ENCODE results near the gene ARMC10.
"Not testable (repeated sequence)": the region's sequence is repeated elsewhere in the genome, so short reads cannot be mapped to it uniquely, and the experiment has no call there.

Gene ARMC10

GRCh38 chr7:103074519-103075336, at the start of gene ARMC10, which contains the start of gene FBXL13:
Gene ARMC10, plus strand, starts transcription at chr7:103075140. Its CDS starts 133 bp downstream, at chr7:103075273.
Gene FBXL13, minus strand, starts transcription at chr7:103074796.
- peak; percentile 92 for DNase-seq (ENCODE audit: low spot score)

GRCh38 chr7:103025341-103025740, 49.6 kb upstream of the ARMC10 start:
- no peak for DNase-seq (ENCODE audit: low spot score)

DNA sequence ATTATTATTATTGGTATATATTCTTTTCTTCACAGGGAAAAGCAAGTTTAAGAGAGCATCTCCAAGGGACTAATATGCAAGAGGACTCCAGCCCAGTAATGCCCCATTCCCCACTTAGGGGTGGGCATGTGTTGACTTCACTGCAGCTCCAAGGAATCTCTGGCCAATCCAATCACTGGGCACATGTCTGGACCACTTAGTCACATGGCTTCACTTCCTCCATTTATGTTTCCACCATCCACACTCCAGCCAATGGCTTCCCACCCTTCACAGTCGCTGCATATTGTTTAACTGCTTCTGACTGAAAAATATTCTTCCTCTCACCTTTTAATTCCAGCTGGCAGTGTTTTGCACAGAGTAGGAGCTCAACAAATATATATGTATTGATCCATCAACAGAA, 43.9 kb upstream of the ARMC10 start:
- no peak for DNase-seq (ENCODE audit: low spot score)

- DNase-seq (ENCODE audit: low spot score) = no peak
Observed at GRCh38 chr7:103031781-103032180, 43.2 kb upstream of the ARMC10 start.

DNA sequence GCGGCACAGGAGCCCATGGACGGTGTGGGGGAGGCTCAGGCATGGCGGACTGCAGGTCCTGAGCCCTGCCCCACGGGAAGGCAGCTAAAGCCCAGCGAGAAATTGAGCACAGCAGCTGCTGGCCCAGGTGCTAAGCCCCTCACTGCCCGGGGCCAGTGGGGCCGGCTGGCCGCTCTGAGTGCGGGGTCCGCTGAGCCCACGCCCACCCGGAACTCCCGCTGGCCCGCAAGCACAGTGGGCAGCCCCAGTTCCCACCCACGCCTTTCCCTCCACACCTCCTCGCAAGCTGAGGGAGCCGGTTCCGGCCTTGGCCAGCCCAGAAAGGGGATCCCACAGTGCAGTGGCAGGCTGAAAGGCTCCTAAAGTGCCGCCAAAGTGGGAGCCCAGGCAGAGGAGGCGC, 40.6 kb upstream of the ARMC10 start:
- DNase-seq (ENCODE audit: low spot score) = not testable (repeated sequence)

- DNase-seq (ENCODE audit: low spot score) = no peak
Observed at GRCh38 chr7:103037476-103037822, 37.5 kb upstream of the ARMC10 start.

GRCh38 chr7:103037823-103038739, 36.9 kb upstream of the ARMC10 start:
- not testable (repeated sequence) for DNase-seq (ENCODE audit: low spot score)

DNA sequence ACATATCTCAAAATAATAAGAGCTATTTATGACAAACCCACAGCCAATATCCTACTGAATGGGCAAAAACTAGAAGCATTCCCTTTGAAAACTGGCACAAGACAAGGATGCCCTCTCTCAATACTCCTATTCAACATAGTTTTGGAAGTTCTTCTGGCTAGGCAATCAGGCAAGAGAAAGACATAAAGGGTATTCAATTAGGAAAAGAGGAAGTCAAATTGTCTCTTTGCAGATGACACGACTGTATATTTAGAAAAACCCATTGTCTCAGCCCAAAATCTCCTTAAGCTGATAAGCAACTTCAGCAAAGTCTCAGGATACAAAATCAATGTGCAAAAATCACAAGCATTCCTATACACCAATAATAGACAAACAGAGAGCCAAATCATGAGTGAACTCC, 33.1 kb upstream of the ARMC10 start:
- DNase-seq (ENCODE audit: low spot score) = not testable (repeated sequence)

DNA sequence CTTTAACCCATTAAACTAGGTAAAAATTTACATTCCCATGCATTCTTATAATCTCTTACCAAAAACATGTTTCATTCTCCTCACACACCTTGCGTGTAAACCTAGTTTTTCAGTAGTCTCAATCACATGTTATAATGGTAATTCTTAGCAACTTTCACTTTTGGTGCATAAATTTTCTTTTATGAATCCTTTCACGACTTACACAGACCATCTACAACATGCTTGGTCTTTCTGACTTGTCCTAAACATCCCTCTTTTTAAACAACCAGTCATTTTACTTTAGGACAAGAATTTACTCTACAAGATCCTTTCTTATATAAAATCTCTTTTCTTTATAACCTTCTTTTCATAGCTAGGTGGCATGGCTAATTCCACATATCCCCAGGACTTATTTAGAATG, 26.1 kb upstream of the ARMC10 start:
- no peak for DNase-seq (ENCODE audit: low spot score)

- DNase-seq (ENCODE audit: low spot score) = no peak
Observed at GRCh38 chr7:103051519-103051918, 23.4 kb upstream of the ARMC10 start.

GRCh38 chr7:103056006-103056405, 18.9 kb upstream of the ARMC10 start:
- not testable (repeated sequence) for DNase-seq (ENCODE audit: low spot score)

- DNase-seq (ENCODE audit: low spot score) = no peak
Observed at GRCh38 chr7:103058122-103058521, 16.8 kb upstream of the ARMC10 start.

DNA sequence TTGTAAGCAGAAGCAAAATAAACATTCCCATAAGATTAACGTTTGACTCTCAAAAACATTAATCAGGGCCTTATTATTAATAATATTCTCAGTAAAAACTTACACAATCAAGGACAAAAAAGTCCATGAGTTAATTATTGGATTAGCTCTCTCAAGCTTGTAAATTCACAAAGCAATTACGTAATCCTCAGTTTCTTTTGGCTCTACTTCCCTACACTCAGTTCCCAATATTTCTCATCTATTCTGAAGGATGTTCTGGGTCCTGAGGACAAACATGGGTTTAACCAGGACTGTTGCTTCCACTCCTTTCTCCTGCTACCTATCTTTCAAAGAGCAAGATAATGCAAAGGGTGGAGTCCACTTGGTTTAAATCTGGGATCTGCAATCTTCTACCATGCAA, 15.5 kb upstream of the ARMC10 start:
- no peak for DNase-seq (ENCODE audit: low spot score)

- DNase-seq (ENCODE audit: low spot score) = no peak
Observed at GRCh38 chr7:103063895-103064294, 11.0 kb upstream of the ARMC10 start.

DNA sequence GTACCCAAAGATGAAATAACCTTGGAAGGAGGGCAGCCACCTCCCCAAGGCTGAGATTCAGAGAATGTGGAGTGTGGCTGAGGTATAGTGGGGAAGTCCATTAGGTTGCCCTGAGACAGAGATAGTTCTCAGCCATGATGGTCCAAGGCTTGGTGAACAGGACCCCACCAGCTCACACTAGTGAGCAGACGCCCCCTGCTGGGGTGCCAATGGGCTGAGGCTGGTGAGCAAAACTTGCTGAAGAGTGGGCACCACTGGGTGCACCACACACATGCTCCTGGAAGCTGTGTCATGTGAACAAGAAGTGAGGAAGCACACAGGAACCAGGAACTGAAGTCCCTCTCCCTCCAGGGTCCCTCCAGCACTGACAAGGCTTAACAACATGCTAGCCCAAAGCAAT, 9.3 kb upstream of the ARMC10 start:
- DNase-seq (ENCODE audit: low spot score) = peak; percentile 50

DNA sequence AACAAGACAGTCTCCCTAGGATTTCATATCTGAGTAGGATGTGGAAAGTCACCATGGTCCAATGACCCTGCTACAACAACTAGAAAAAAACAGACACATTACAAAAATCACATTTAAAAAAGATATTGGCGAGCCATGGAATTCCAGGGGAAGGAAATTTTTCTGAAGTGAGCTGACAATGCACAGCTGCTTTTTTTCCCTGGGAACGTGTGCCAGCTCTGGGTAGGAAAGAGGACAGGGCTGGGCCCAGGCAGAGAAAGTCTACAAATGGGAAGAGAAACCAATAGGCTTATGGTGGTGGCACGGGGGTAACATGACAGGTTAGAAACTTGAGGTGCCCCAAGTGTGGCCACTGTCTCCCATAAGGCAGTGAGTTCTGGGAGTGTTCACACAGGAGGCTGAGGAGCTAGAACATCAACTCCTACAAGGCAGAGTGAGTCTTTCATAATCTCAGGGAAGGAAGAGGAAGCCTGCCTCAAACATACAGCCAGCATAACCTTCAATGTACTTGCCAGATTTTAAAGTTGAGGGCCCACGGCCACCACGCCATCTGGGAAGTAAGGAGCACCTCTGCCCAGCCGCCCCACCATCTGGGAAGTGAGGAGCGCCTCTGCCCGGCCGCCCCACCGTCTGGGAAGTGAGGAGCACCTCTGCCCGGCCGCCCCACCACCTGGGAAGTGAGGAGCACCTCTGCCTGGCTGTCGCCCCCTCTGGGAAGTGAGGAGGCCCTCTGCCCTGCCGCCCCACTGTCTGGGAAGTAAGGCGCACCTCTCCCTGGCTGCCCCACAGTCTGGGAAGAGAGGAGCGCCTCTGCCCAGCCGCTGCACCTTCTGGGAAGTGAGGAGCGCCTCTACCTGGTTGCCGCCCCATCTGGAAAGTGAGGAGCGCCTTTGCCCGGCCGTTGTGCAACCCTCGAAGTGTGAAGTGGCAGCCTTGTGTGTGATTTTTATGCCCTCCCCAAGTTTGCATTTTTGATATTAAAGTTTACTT, 6.2 kb upstream of the ARMC10 start:
- no peak for DNase-seq (ENCODE audit: low spot score)

DNA sequence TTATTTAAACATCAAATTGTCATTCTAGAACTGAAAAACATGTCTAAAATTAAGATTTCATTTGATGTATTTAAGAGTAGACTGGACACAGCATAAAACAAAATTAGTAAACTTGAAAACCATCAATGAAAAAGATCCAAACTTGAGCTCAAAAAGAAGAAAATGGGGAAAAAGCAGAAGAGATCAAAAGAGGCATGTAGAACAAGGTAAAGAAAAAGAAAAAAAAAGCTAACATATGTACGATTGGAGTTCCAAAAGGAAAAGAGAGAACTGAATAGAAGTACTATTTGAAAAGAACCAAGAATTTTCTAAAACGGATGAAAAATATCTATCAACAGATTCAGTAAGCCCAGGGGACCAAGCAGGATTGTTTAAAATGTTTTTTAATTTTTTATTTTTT, 3.9 kb upstream of the ARMC10 start:
- DNase-seq (ENCODE audit: low spot score) = no peak

DNA sequence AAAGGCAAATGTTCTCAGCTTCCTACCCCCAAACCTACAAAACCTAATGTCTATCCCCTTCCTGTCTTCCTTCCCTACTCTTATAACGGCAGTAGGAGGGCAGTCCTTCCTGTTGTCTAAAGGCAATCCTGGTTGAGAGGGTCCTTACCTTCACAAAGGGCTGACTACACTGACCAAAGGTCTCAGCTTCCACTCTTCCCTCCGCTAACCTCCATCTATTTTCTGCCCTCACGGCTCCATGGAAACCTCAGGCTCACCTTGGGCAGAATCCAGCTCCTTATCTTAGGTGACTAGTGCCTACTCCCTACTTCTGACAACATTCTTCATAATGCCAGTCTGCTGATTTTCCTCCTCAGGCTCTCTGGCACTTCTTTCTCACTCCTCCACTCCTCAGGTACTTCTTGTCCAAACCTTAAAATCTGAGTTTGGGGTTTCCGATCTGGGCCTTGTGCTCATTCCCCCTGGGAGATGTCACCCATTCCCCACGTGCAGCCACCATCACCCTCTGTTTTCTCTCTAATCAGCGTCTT, 886 bp upstream of the ARMC10 start:
- DNase-seq (ENCODE audit: low spot score) = peak; percentile 12

DNA sequence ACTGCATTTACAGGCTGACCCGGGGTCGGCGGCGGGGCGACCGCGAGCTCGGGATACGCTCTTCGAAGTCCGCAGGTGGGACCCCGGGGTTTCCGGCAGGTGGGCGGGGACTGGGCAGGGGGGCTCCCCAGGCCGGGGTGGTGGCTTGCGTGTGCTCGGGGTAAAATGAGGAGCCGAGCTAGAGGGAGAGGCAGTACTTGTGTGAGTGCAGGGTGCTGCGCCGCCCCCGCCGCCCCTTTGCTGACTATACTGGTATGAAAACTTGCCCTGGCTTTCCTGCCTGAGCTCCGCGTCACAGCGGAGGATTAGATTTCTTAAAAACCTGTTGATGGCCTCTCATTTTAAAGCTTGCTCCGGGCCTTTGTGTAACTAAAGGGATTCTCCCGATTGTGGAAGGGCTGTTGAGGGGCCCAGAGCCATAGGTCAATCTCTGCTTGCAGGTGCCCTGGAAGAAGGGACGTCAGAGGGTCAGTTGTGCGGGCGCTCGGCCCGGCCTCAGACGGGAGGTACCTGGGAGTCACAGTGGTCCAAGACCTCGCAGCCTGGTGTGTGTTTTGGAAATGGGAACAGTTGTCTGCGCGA, 488 bp downstream of the ARMC10 start:
- peak; percentile 39 for DNase-seq (ENCODE audit: low spot score)

GRCh38 chr7:103076764-103077163, 1.8 kb downstream of the ARMC10 start:
- DNase-seq (ENCODE audit: low spot score) = no peak

DNA sequence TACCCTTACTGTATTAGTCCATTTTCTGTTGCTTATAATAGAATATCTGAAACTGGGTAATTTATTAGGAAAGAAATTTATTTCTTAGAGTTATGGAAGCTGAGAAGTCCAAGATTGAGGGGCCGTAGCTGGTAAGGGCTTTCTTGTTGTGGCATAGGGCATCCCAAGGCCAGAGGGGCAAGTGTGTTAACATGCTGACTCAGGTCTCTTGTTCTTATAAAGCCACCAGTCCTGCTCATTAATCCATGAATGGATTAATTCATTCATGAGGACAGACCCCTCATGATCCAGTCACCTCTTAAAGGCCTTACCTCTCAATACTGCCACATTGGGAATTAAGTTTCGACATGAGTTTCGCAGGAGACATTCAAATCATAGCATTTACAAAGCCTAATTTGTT, 2.4 kb downstream of the ARMC10 start:
- DNase-seq (ENCODE audit: low spot score) = no peak

All from hematopoietic multipotent progenitor cell treated with erythropoietin and hydrocortisone succinate and interleukin-3 and kit ligand, for 15 days (in vitro differentiated cells).